ENCODE measurements around the gene ZNF35. TPM values are rescaled to one million over a fixed set of nuclear protein-coding genes. Genes with fewer than 3 reads are reported as not detected.
A peak's percentile ranks its signal among the peaks of the same experiment; 100 is the strongest.

ZNF35 gene
- 10 to 100 TPM in 3 of 4 donors, 1 to 10 TPM in 1; 8.2 to 28.3 (median 19.5) TPM for total RNA-seq

- no peaks in the 10 kb centered on the region for H3K4me1 ChIP-seq
- peak; percentile 63 to 72 for DNase-seq
- intact Hi-C loops (cut with DNase I; ENCODE audit: low total_unique reads) = no loop called here
- peak within 1 kb of the TSS; percentile 51 to 64 for H3K27ac ChIP-seq
- H3K9me3 ChIP-seq = peaks cover 0 to under 1% of the 10 kb centered on the region in 2 donors
- TF ChIP-seq CTCF (IDR thresholded peaks at IDR 0.05) (no peak), POLR2A (IDR thresholded peaks at IDR 0.05) (no peak)
- H3K27me3 ChIP-seq = no peaks in the 10 kb centered on the region
- H3K36me3 ChIP-seq = no peaks in the 10 kb centered on the region
- peak within 1 kb of the TSS; percentile 65 to 92 for H3K4me3 ChIP-seq
Observed at GRCh38 chr3:44648564-44649229, at the start of gene ZNF35. Gene ZNF35, plus strand, starts transcription at chr3:44648732. Its CDS starts 2,336 bp downstream, at chr3:44651068.

GRCh38 chr3:44601749-44602148 is 46.8 kb upstream of the ZNF35 start:
- no peaks in the 10 kb centered on the region for H3K4me1 ChIP-seq
- H3K27me3 ChIP-seq = no peaks in the 10 kb centered on the region
- H3K36me3 ChIP-seq = no peaks in the 10 kb centered on the region
- no peak overlapping the region for H3K27ac ChIP-seq
- no peak for DNase-seq
- TF ChIP-seq POLR2A (IDR thresholded peaks at IDR 0.05) = no peak
- TF ChIP-seq CTCF (IDR thresholded peaks at IDR 0.05) = no peak
- intact Hi-C loops (cut with DNase I; ENCODE audit: low total_unique reads) = no loop called here
- no peak overlapping the region for H3K4me3 ChIP-seq
- peaks cover 0 to 4% of the 10 kb centered on the region in 2 donors for H3K9me3 ChIP-seq

GRCh38 chr3:44612678-44613077 is 35.9 kb upstream of the ZNF35 start:
- Histone ChIP-seq H3K36me3 (no peaks in the 10 kb centered on the region), H3K4me3 (no peak overlapping the region), H3K27me3 (no peaks in the 10 kb centered on the region), H3K27ac (no peak overlapping the region), H3K9me3 (no peaks in the 10 kb centered on the region), H3K4me1 (no peaks in the 10 kb centered on the region)
- intact Hi-C loops (cut with DNase I; ENCODE audit: low total_unique reads) = no loop called here
- no peak for DNase-seq
- TF ChIP-seq POLR2A (IDR thresholded peaks at IDR 0.05) (no peak), CTCF (IDR thresholded peaks at IDR 0.05) (no peak)

GRCh38 chr3:44624749-44625480 is 23.6 kb upstream of the ZNF35 start, which contains the start of gene ZNF197:
Gene ZNF197, plus strand, starts transcription at chr3:44625036. Its CDS starts 4,119 bp downstream, at chr3:44629155.
- peak within 1 kb of the TSS; percentile 82 to 85 for H3K4me3 ChIP-seq
- TF ChIP-seq CTCF (IDR thresholded peaks at IDR 0.05) (peak in 3 of 4 experiments; percentile 12 to 23 (median 18)), POLR2A (IDR thresholded peaks at IDR 0.05) (no peak)
- no peaks in the 10 kb centered on the region for H3K27me3 ChIP-seq
- intact Hi-C loops (cut with DNase I; ENCODE audit: low total_unique reads) = no loop called here
- H3K4me1 ChIP-seq = peaks cover 0 to 5% of the 10 kb centered on the region in 2 donors
- peak within 1 kb of the TSS; percentile 85 to 86 for H3K27ac ChIP-seq
- H3K9me3 ChIP-seq = no peaks in the 10 kb centered on the region
- no peaks in the 10 kb centered on the region for H3K36me3 ChIP-seq
- DNase-seq = peak; percentile 81

GRCh38 chr3:44628716-44629115 is 19.8 kb upstream of the ZNF35 start:
- H3K36me3 ChIP-seq = no peaks in the 10 kb centered on the region
- TF ChIP-seq CTCF (IDR thresholded peaks at IDR 0.05) (no peak), POLR2A (IDR thresholded peaks at IDR 0.05) (no peak)
- H3K27me3 ChIP-seq = no peaks in the 10 kb centered on the region
- no peak overlapping the region for H3K27ac ChIP-seq
- peaks cover 0 to 5% of the 10 kb centered on the region in 2 donors for H3K4me1 ChIP-seq
- intact Hi-C loops (cut with DNase I; ENCODE audit: low total_unique reads) = no loop called here
- no peak overlapping the region for H3K4me3 ChIP-seq
- H3K9me3 ChIP-seq = no peaks in the 10 kb centered on the region
- DNase-seq = no peak
